K562 (cell line): ENCODE data around the gene FOSL1. TPM values are rescaled to one million over a fixed set of nuclear protein-coding genes. Genes with fewer than 3 reads are reported as not detected.

Experiments used
- AFF1 ChIP-seq, 2 experiments: fragments of 450-650 bp; IDR thresholded peaks; 2 replicates each; pipeline ENCODE4 v1.6.1; 2018; ENCODE audit warnings: mild to moderate bottlenecking in 2 of 2, low read depth in 1 of 2; ENCODE audit not compliant: partially characterized antibody in 2 of 2
- BRD4 ChIP-seq: fragments of 200-600 bp; sonication (generic); IDR thresholded peaks from 2 replicates; pipeline ENCODE4 v1.6.1; 2017; ENCODE audit warnings: inconsistent platforms
- CEBPB ChIP-seq: fragments of 450-650 bp; IDR thresholded peaks from 2 replicates; pipeline ENCODE4 v1.6.1; 2016; ENCODE audit warnings: missing genetic modification characterization, missing compliant biosample characterization
- CREBBP ChIP-seq: IDR thresholded peaks from one replicate; pipeline ENCODE4 v1.6.1; 2012; ENCODE audit warnings: low read depth, mild to moderate bottlenecking, control low read depth, inconsistent platforms, low read length
- CREM ChIP-seq: IDR thresholded peaks from 2 replicates; pipeline ENCODE4 v1.6.1; 2014; ENCODE audit warnings: antibody characterized with exemption, low read depth
- HOMEZ ChIP-seq: fragments of 250-450 bp; sonication (Bioruptor Pico); IDR thresholded peaks from 2 replicates; pipeline ENCODE4 v1.4.0; 2020; ENCODE audit warnings: mild to moderate bottlenecking, moderate library complexity
- NBN ChIP-seq: fragments of 450-650 bp; IDR thresholded peaks from 2 replicates; pipeline ENCODE4 v1.6.1; 2016; ENCODE audit warnings: low read depth, mild to moderate bottlenecking
- NCOA2 ChIP-seq, 2 experiments: fragments of 450-650 bp; IDR thresholded peaks; 2 replicates each; pipeline ENCODE4 v1.6.1; 2018; ENCODE audit warnings: mild to moderate bottlenecking in 2 of 2, moderate library complexity in 1 of 2; ENCODE audit not compliant: partially characterized antibody in 2 of 2
- NEUROD1 ChIP-seq: fragments of 150-350 bp; IDR thresholded peaks from 2 replicates; pipeline ENCODE4 v1.6.1; 2014; ENCODE audit warnings: borderline replicate concordance, low read length, low read depth; ENCODE audit not compliant: partially characterized antibody
- NFATC3 ChIP-seq: fragments of 450-650 bp; IDR thresholded peaks from 2 replicates; pipeline ENCODE4 v1.6.1; 2017; ENCODE audit warnings: mild to moderate bottlenecking
- NR3C1 ChIP-seq: sonication (generic); formaldehyde crosslinking; IDR thresholded peaks from 2 replicates; pipeline ENCODE4 v1.8.1; 2022; ENCODE audit warnings: missing genetic modification reagents
- SRSF9 ChIP-seq: fragments of 200-400 bp; formaldehyde crosslinking; IDR thresholded peaks from 2 replicates; pipeline ENCODE4 v1.6.1; 2017; ENCODE audit warnings: low read depth, low read length, borderline replicate concordance
- TCF15 ChIP-seq: fragments of 250-450 bp; sonication (Bioruptor Pico); IDR thresholded peaks from 2 replicates; pipeline ENCODE4 v1.8.0; 2022; ENCODE audit warnings: moderate library complexity, mild to moderate bottlenecking, inconsistent platforms
- THAP7 ChIP-seq: fragments of 250-450 bp; sonication (Bioruptor Pico); IDR thresholded peaks from 2 replicates; pipeline ENCODE4 v1.5.0; 2021
- YBX1 ChIP-seq: fragments of 450-650 bp; IDR thresholded peaks from 2 replicates; pipeline ENCODE4 v1.7.1; 2016; ENCODE audit warnings: mild to moderate bottlenecking
- ZBTB17 ChIP-seq: fragments of 450-650 bp; formaldehyde crosslinking; IDR thresholded peaks from 2 replicates; pipeline ENCODE4 v1.4.0; 2020; ENCODE audit warnings: mild to moderate bottlenecking
- ZFPM2 ChIP-seq: fragments of 250-450 bp; sonication (Bioruptor Pico); IDR thresholded peaks from 2 replicates; pipeline ENCODE4 v1.5.1; 2022; ENCODE audit warnings: mild to moderate bottlenecking
- ZFX ChIP-seq: sonication (generic); formaldehyde crosslinking; IDR thresholded peaks from 2 replicates; pipeline ENCODE4 v1.8.0; 2022; ENCODE audit warnings: mild to moderate bottlenecking, missing genetic modification reagents, moderate library complexity
- ZKSCAN3 ChIP-seq: fragments of 250-450 bp; sonication (Bioruptor Pico); IDR thresholded peaks from 2 replicates; pipeline ENCODE4 v1.4.0; 2020
- ZNF449 ChIP-seq: fragments of 250-450 bp; sonication (Bioruptor Pico); IDR thresholded peaks from 2 replicates; pipeline ENCODE4 v1.8.0; 2022; ENCODE audit warnings: moderate library complexity, mild to moderate bottlenecking, inconsistent platforms
- ZNF589 ChIP-seq: fragments of 200-800 bp; sonication (Bioruptor generic); IDR thresholded peaks from 2 replicates; pipeline ENCODE4 v1.6.1; 2016; ENCODE audit warnings: low read depth, missing genetic modification characterization, missing compliant biosample characterization
- polyA plus RNA-seq, 8 experiments: library from polyadenylated mRNA; depleted of rRNA in 4 of 8; stranded (reverse) in 5 of 8; unstranded in 3 of 8; fragments of >200 nt; fragmentation: Nextera tagmentation in 2 of 8; fragmentation: Illumina TruSeq in 1 of 8; extraction: Ambion mirVana in 2 of 8; extraction: Trizol in 1 of 8; gene quantifications; 2 replicates each; pipeline versions ENCODE4 v1.2.1 to v1.2.3, GENCODE V29; 2011 to 2014; ENCODE audit warnings: inconsistent platforms in 1 of 8, missing spikeins in 1 of 8
- total RNA-seq, 7 experiments: library from RNA; depleted of rRNA in 6 of 7; stranded (reverse); fragments of >200 nt in 6 of 7; fragmentation: Illumina TruSeq in 2 of 7; extraction: Trizol in 2 of 7; gene quantifications; 2 replicates each; pipeline versions ENCODE4 v1.2.1 to v1.2.3, GENCODE V29; 2011 to 2021; ENCODE audit warnings: low replicate concordance in 1 of 7

The FOSL1 gene
- total and polyA plus RNA-seq, 9 of the 15 experiments (the other 6 are each of a cell fraction or from before 2014, with no cell fraction given): 3.5 to 39.6 (median 10.0) TPM

GRCh38 chr11:65860278-65861164 is 39.7 kb downstream of the FOSL1 start, which contains the start of gene MUS81 (continued):
- TF ChIP-seq YBX1: no peak
- no peak for TF ChIP-seq ZKSCAN3 (CRISPR knock-in tag)
- peak in 1 of 2 experiments; percentile 81 for TF ChIP-seq AFF1 (IDR thresholded peaks at IDR 0.05; ENCODE audit: low read depth in 1 of 2, partially characterized antibody in 2 of 2)
- no peak for TF ChIP-seq CEBPB
- no peak for TF ChIP-seq TCF15 (CRISPR knock-in tag)
- TF ChIP-seq NFATC3: no peak
- TF ChIP-seq CREM: peak; percentile 81
- peak; percentile 76 for TF ChIP-seq ZFX (CRISPR knock-in tag)
- no peak for TF ChIP-seq NR3C1
- no peak for TF ChIP-seq SRSF9
- no peak for TF ChIP-seq ZNF449 (CRISPR knock-in tag)
- TF ChIP-seq NEUROD1: peak; percentile 51
- no peak for TF ChIP-seq HOMEZ (CRISPR knock-in tag)
- no peak for TF ChIP-seq THAP7 (CRISPR knock-in tag)
- TF ChIP-seq ZFPM2 (CRISPR knock-in tag): no peak
- no peak for TF ChIP-seq ZNF589 (CRISPR knock-in tag)
- peak; percentile 56; the same call in 1 of the 2 replicates for TF ChIP-seq BRD4
- no peak for TF ChIP-seq NCOA2 (IDR thresholded peaks at IDR 0.05; ENCODE audit: partially characterized antibody in 2 of 2)
- peak; percentile 85 for TF ChIP-seq NBN
- TF ChIP-seq ZBTB17 (CRISPR knock-in tag): 0 out of 2 replicates have a peak, but pooled peaks have one; percentile 68
- no peak for TF ChIP-seq CREBBP
